Gastroesophageal sphincter (tissue), 3 donors: ENCODE data around the gene NR2F2.

Experiments used
- EP300 ChIP-seq: sonication (generic); formaldehyde crosslinking; IDR thresholded peaks from one replicate; pipeline ENCODE4 v1.6.1; 2017; ENCODE audit warnings: antibody characterized with exemption, mild to moderate bottlenecking
- POLR2A ChIP-seq, 2 donors: fragments of 450-650 bp; IDR thresholded peaks; one replicate each; pipeline ENCODE4 v1.6.1; 2017; ENCODE audit warnings: antibody characterized with exemption in 2 of 2, mild to moderate bottlenecking in 2 of 2, moderate library complexity in 1 of 2
- POLR2AphosphoS5 ChIP-seq: sonication (generic); formaldehyde crosslinking; IDR thresholded peaks from one replicate; pipeline ENCODE4 v1.6.1; 2017; ENCODE audit warnings: antibody characterized with exemption
- TF ChIP-seq, protein P1 (sequence below), 4 experiments: fragments of 200-600 bp in 2 of 4; fragments of 450-650 bp in 2 of 4; sonication (generic) in 1 of 4; IDR thresholded peaks; one replicate each; pipeline ENCODE4 v1.5.1; 2017 to 2019; ENCODE audit warnings: antibody characterized with exemption in 4 of 4, mild to moderate bottlenecking in 2 of 4, moderate library complexity in 2 of 4

DNA sequence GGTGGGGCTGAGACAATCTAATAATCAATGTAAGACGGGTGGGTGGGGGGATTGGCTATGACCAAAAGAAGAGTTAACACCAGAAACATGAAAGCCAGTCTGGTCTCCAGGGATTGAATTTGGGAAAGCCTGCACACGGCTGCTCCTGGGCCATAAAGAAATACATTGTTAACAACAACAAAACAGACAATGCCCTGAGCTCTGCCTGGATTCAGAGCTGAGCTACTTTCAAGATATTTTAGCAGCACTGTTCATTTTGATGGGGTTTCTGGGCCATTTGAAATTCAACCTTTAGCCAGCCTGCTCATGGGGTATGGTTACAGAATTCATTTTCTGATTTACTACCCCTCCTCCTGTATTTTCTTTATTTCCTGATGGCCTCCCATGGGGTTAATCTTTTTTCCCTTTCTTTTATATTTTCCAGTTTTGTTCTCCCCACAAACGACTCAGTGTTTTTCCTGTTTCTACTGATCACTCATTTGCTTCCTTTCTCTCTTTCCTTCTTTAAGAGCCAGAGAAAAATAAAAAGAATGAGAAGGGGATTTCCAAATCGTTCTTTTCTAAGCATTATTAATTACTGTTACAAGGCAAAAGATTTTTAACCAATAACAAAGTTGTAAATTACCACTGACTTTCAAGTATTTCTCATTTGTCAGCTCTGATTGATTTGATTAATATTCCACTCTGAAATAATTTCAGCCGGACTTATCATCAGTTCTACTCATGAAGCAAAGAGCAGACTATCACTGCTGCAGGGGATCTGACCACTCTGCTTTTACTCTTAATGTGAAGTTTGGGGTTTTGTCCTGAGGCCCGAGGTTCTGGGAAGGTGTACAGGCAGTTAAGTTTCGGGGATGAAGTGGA is 19.6 kb downstream of the NR2F2 start:
- TF ChIP-seq, protein P1, sequence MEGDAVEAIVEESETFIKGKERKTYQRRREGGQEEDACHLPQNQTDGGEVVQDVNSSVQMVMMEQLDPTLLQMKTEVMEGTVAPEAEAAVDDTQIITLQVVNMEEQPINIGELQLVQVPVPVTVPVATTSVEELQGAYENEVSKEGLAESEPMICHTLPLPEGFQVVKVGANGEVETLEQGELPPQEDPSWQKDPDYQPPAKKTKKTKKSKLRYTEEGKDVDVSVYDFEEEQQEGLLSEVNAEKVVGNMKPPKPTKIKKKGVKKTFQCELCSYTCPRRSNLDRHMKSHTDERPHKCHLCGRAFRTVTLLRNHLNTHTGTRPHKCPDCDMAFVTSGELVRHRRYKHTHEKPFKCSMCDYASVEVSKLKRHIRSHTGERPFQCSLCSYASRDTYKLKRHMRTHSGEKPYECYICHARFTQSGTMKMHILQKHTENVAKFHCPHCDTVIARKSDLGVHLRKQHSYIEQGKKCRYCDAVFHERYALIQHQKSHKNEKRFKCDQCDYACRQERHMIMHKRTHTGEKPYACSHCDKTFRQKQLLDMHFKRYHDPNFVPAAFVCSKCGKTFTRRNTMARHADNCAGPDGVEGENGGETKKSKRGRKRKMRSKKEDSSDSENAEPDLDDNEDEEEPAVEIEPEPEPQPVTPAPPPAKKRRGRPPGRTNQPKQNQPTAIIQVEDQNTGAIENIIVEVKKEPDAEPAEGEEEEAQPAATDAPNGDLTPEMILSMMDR (IDR thresholded peaks at IDR 0.05): no peak
- TF ChIP-seq POLR2A (IDR thresholded peaks at IDR 0.05) (no peak), POLR2AphosphoS5 (no peak), EP300 (no peak)
